ENCODE results near the gene FMN1.

Gene FMN1

DNA sequence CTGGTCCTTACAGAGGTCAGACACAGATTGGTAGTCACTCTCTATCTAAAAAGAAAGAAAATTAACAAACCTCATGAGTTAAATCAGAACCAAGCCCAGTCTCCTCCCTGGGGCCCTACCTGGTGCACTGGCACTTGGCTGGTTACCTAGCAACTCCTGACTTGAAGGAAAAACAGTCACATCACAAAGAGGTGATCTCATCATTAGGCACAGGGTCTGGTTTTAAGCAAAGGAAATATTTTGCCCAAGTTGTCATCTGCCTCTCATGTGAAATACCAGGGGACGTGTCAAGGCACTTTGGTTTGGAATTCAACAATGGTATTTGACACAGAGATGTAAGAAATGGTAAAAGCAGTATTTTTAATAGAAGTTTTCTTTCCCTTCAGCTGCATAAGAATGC, 47.7 kb upstream of the FMN1 start:
- TF ChIP-seq, protein P1, sequence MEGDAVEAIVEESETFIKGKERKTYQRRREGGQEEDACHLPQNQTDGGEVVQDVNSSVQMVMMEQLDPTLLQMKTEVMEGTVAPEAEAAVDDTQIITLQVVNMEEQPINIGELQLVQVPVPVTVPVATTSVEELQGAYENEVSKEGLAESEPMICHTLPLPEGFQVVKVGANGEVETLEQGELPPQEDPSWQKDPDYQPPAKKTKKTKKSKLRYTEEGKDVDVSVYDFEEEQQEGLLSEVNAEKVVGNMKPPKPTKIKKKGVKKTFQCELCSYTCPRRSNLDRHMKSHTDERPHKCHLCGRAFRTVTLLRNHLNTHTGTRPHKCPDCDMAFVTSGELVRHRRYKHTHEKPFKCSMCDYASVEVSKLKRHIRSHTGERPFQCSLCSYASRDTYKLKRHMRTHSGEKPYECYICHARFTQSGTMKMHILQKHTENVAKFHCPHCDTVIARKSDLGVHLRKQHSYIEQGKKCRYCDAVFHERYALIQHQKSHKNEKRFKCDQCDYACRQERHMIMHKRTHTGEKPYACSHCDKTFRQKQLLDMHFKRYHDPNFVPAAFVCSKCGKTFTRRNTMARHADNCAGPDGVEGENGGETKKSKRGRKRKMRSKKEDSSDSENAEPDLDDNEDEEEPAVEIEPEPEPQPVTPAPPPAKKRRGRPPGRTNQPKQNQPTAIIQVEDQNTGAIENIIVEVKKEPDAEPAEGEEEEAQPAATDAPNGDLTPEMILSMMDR (IDR thresholded peaks at IDR 0.05), result no peak
- no peak overlapping the region for H3K4me3 ChIP-seq (ENCODE audit: low read depth in 1 of 2, low read length in 1 of 2)
- peaks cover 15% of the 10 kb centered on the region for H3K27me3 ChIP-seq
- H3K9me3 ChIP-seq, result no peaks in the 10 kb centered on the region
- no peak overlapping the region for H3K27ac ChIP-seq
- H3K36me3 ChIP-seq, result no peaks in the 10 kb centered on the region
- no peaks in the 10 kb centered on the region for H3K4me1 ChIP-seq (ENCODE audit: control insufficient read depth in 1 of 2, insufficient read depth in 1 of 2, low read depth in 1 of 2, low read length in 1 of 2)

DNA sequence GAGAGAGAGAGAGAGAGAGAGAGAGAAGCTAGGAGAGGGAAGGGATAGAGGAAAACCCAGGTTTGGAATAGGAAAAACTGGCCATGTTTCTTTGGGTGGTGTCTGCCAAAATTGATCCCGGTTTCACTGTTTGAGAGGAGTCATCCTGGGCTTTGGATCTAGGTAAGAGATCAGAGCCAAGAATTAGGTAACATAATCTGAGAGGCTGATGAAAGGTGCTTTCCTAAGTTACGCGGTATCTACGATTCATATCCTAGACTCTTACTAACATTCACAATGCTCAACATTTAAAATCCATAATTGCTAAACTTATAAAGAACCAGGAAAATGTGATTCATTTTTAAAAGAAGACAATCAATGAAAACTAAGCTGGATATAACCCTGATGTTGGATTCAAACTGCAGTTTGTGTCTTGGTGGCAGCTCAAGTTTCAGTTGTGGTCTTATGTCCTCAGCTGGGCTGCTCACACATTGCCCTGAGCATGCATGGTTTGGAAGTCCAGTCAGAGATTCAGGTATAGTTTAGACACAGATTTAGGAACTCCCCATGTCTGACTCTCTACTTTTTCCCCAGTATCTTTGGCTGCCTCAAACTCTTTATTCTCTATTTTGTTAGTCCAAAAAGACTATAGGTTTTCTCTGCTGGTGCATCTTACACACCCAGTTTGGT, 42.5 kb upstream of the FMN1 start:
- Histone ChIP-seq H3K27ac (no peak overlapping the region), H3K36me3 (no peaks in the 10 kb centered on the region), H3K4me3 (ENCODE audit: low read depth in 1 of 2, low read length in 1 of 2) (no peak overlapping the region), H3K27me3 (peaks cover 22% of the 10 kb centered on the region), H3K4me1 (ENCODE audit: control insufficient read depth in 1 of 2, insufficient read depth in 1 of 2, low read depth in 1 of 2, low read length in 1 of 2) (no peaks in the 10 kb centered on the region), H3K9me3 (no peaks in the 10 kb centered on the region)
- TF ChIP-seq, protein P1 (IDR thresholded peaks at IDR 0.05), result no peak

DNA sequence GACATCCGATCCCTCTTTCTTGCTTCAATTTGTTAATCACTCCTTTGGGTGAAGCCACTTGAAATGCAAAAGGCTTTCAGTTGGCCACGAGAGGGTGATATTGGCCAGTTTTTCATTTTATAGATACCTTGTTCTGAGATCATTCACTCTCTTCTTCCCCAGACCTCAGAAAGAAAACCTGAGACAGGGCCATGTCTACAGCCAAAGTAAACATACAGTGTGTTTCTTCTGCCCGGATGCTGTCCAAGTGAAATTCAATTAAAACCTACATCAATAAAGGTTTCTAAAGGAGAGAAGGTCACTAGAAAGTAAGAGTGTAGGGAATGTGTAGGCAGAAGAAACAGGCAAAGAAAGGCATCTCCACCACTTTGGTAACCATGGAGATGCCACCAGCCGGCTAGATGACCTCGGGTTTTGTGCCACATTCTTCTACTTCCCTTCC, 39.5 kb upstream of the FMN1 start:
- Histone ChIP-seq H3K4me3 (ENCODE audit: low read depth in 1 of 2, low read length in 1 of 2) (no peak overlapping the region), H3K27ac (no peak overlapping the region), H3K36me3 (no peaks in the 10 kb centered on the region), H3K27me3 (peaks cover 22% of the 10 kb centered on the region), H3K9me3 (no peaks in the 10 kb centered on the region), H3K4me1 (ENCODE audit: control insufficient read depth in 1 of 2, insufficient read depth in 1 of 2, low read depth in 1 of 2, low read length in 1 of 2) (no peaks in the 10 kb centered on the region)
- TF ChIP-seq, protein P1 (IDR thresholded peaks at IDR 0.05), result no peak

DNA sequence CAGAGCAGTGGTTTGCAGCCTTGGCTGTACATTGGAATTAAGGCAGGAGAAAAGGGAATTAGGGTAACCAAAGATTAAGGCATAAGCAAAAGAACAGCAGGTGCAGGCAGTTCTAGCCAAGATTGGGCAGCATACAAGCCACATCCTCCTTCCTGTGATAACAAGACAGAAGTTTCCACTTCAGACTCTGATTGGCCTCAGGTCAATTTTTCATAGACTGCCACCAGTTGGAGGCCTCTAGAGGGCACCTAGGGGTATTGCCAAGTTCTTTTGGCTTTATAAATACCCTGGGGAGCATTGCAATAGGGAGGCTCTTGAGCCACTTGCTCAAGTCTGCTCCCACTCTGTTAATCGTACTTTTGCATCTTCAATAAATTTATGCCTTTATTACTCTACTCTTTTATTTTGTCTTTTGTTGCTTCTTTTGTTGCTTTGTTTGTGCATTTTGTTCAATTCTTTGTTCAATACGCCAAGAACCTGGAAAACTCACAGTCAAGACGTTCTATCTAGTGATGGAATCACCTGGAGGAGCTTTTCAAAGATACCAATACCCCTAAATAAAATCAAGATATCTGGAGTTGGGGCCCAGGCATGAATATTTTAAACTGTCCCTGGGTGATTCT, 32.2 kb upstream of the FMN1 start:
- Histone ChIP-seq H3K4me1 (ENCODE audit: control insufficient read depth in 1 of 2, insufficient read depth in 1 of 2, low read depth in 1 of 2, low read length in 1 of 2) (no peaks in the 10 kb centered on the region), H3K27me3 (no peaks in the 10 kb centered on the region), H3K9me3 (no peaks in the 10 kb centered on the region), H3K36me3 (no peaks in the 10 kb centered on the region), H3K4me3 (ENCODE audit: low read depth in 1 of 2, low read length in 1 of 2) (no peak overlapping the region), H3K27ac (no peak overlapping the region)
- TF ChIP-seq, protein P1 (IDR thresholded peaks at IDR 0.05), result no peak

DNA sequence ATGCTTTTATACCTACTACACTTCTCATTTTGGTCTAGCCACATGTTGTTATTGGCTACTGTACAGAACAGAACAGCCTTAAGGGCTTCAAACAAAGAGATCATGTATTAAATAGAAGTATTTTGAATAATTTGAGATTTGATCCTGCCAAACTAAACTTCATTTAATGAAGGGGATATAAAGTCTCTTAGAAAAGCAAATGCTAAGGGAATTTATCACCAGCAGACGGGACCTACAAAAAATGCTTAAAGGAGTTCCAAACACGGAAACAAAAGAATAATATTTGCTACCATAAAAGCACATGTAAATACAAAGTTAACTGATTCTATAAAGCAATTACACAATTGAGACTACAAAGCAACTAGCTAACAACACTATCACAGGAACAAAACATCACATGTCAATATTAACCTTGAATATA, 23.6 kb upstream of the FMN1 start:
- Histone ChIP-seq H3K27ac (no peak overlapping the region), H3K36me3 (no peaks in the 10 kb centered on the region), H3K4me3 (ENCODE audit: low read depth in 1 of 2, low read length in 1 of 2) (no peak overlapping the region), H3K27me3 (no peaks in the 10 kb centered on the region), H3K4me1 (ENCODE audit: control insufficient read depth in 1 of 2, insufficient read depth in 1 of 2, low read depth in 1 of 2, low read length in 1 of 2) (no peaks in the 10 kb centered on the region), H3K9me3 (no peaks in the 10 kb centered on the region)
- TF ChIP-seq, protein P1 (IDR thresholded peaks at IDR 0.05), result no peak
